Measurements from ENCODE around the gene DAP.
"Not testable (repeated sequence)": the region's sequence is repeated elsewhere in the genome, so short reads cannot be mapped to it uniquely, and the experiment has no call there.

DNA sequence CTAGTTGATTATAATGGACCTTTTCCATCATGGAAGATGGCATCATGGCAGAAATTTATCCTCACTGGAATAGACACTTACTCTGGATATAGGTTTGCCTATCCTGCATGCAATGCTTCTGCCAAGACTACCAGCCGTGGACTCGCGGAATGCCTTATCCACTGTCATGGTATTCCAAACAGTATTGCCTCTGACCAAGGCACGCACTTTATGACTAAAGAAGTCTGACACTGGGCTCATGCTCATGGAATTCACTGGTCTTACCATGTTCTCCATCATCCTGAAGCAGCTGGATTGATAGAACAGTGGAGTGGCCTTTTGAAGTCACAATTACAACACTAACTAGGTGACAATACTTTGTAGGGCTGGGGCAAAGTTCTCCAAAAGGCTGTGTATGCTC, 40.3 kb downstream of the DAP start:
- TF ChIP-seq, protein P1, sequence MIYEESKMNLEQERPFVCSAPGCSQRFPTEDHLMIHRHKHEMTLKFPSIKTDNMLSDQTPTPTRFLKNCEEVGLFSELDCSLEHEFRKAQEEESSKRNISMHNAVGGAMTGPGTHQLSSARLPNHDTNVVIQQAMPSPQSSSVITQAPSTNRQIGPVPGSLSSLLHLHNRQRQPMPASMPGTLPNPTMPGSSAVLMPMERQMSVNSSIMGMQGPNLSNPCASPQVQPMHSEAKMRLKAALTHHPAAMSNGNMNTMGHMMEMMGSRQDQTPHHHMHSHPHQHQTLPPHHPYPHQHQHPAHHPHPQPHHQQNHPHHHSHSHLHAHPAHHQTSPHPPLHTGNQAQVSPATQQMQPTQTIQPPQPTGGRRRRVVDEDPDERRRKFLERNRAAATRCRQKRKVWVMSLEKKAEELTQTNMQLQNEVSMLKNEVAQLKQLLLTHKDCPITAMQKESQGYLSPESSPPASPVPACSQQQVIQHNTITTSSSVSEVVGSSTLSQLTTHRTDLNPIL (CRISPR knock-in tag; IDR thresholded peaks at IDR 0.05; ENCODE audit: low read depth), result not testable (repeated sequence)
- TF ChIP-seq, protein P2, sequence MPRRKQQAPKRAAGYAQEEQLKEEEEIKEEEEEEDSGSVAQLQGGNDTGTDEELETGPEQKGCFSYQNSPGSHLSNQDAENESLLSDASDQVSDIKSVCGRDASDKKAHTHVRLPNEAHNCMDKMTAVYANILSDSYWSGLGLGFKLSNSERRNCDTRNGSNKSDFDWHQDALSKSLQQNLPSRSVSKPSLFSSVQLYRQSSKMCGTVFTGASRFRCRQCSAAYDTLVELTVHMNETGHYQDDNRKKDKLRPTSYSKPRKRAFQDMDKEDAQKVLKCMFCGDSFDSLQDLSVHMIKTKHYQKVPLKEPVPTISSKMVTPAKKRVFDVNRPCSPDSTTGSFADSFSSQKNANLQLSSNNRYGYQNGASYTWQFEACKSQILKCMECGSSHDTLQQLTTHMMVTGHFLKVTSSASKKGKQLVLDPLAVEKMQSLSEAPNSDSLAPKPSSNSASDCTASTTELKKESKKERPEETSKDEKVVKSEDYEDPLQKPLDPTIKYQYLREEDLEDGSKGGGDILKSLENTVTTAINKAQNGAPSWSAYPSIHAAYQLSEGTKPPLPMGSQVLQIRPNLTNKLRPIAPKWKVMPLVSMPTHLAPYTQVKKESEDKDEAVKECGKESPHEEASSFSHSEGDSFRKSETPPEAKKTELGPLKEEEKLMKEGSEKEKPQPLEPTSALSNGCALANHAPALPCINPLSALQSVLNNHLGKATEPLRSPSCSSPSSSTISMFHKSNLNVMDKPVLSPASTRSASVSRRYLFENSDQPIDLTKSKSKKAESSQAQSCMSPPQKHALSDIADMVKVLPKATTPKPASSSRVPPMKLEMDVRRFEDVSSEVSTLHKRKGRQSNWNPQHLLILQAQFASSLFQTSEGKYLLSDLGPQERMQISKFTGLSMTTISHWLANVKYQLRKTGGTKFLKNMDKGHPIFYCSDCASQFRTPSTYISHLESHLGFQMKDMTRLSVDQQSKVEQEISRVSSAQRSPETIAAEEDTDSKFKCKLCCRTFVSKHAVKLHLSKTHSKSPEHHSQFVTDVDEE (CRISPR knock-in tag; IDR thresholded peaks at IDR 0.05), result not testable (repeated sequence)
- not testable (repeated sequence) for TF ChIP-seq ESRRG (CRISPR knock-in tag; IDR thresholded peaks at IDR 0.05); PATZ1 (CRISPR knock-in tag; IDR thresholded peaks at IDR 0.05; ENCODE audit: borderline replicate concordance); ZNF70 (CRISPR knock-in tag; IDR thresholded peaks at IDR 0.05); GLIS3 (CRISPR knock-in tag; IDR thresholded peaks at IDR 0.05); PPARA (CRISPR knock-in tag; IDR thresholded peaks at IDR 0.05; ENCODE audit: borderline replicate concordance); RARB (CRISPR knock-in tag; IDR thresholded peaks at IDR 0.05); ZFP3 (CRISPR knock-in tag; IDR thresholded peaks at IDR 0.05); ZNF8 (CRISPR knock-in tag; IDR thresholded peaks at IDR 0.05); SNAI2 (CRISPR knock-in tag; IDR thresholded peaks at IDR 0.05)

Measured in SK-N-SH treated with all-trans-retinoic acid at 6 μM for 48 hours (cell line).